ENCODE data around the gene TBC1D4. TPM values are rescaled to one million over a fixed set of nuclear protein-coding genes. Genes with fewer than 3 reads are reported as not detected.

Gene TBC1D4
- total RNA-seq, 1 donor from 2014 or later, result 1.5 TPM

GRCh38 chr13:75383064-75383715 is 98.8 kb downstream of the TBC1D4 start:
- no peaks in the 10 kb centered on the region for H3K27me3 Mint-ChIP-seq
- DNase-seq (no peak), ATAC-seq (ENCODE audit: low read depth) (no peak)
- no peak overlapping the region for H3K27ac Mint-ChIP-seq
- H3K36me3 Mint-ChIP-seq (ENCODE audit: low read depth), result no peaks in the 10 kb centered on the region
- TF ChIP-seq CTCF (IDR thresholded peaks at IDR 0.05), result no peak
- no peaks in the 10 kb centered on the region for H3K4me1 Mint-ChIP-seq
- CTCF ChIA-PET, result interaction anchor here (0.6 kb wide), 1 partner anchor 10 kb away, joined by 3 read pairs; no protein-coding TSS in a partner anchor
- no peaks in the 10 kb centered on the region for H3K9me3 Mint-ChIP-seq
- POLR2A ChIA-PET, result no interaction called here
- intact Hi-C loops (cut with micrococcal nuclease), result no loop called here
- H3K4me3 Mint-ChIP-seq, result no peak overlapping the region

- Mint-ChIP-seq H3K4me1 (no peaks in the 10 kb centered on the region), H3K9me3 (no peaks in the 10 kb centered on the region), H3K4me3 (no peak overlapping the region), H3K27me3 (no peaks in the 10 kb centered on the region), H3K36me3 (ENCODE audit: low read depth) (no peaks in the 10 kb centered on the region), H3K27ac (no peak overlapping the region)
- ChIA-PET POLR2A (no interaction called here), CTCF (no interaction called here)
- ATAC-seq (ENCODE audit: low read depth), result no peak
- TF ChIP-seq CTCF (IDR thresholded peaks at IDR 0.05), result no peak
- DNase-seq, result no peak
- intact Hi-C loops (cut with micrococcal nuclease), result no loop called here
Measured at GRCh38 chr13:75378301-75378700, 103.7 kb downstream of the TBC1D4 start.

- no peaks in the 10 kb centered on the region for H3K27me3 Mint-ChIP-seq
- POLR2A ChIA-PET, result no interaction called here
- no peak overlapping the region for H3K27ac Mint-ChIP-seq
- H3K9me3 Mint-ChIP-seq, result no peaks in the 10 kb centered on the region
- intact Hi-C loops (cut with micrococcal nuclease), result no loop called here
- no peak for ATAC-seq (ENCODE audit: low read depth)
- CTCF ChIA-PET, result no interaction called here
- TF ChIP-seq CTCF (IDR thresholded peaks at IDR 0.05), result no peak
- no peak for DNase-seq
- H3K4me3 Mint-ChIP-seq, result no peak overlapping the region
- no peaks in the 10 kb centered on the region for H3K4me1 Mint-ChIP-seq
- H3K36me3 Mint-ChIP-seq (ENCODE audit: low read depth), result no peaks in the 10 kb centered on the region
Measured at GRCh38 chr13:75376792-75377402, 105.1 kb downstream of the TBC1D4 start.

- no peak overlapping the region for H3K27ac Mint-ChIP-seq
- no peaks in the 10 kb centered on the region for H3K9me3 Mint-ChIP-seq
- CTCF ChIA-PET, result no interaction called here
- no peaks in the 10 kb centered on the region for H3K27me3 Mint-ChIP-seq
- DNase-seq (no peak), ATAC-seq (ENCODE audit: low read depth) (no peak)
- POLR2A ChIA-PET, result no interaction called here
- H3K4me1 Mint-ChIP-seq, result no peaks in the 10 kb centered on the region
- no peak for TF ChIP-seq CTCF (IDR thresholded peaks at IDR 0.05)
- no peaks in the 10 kb centered on the region for H3K36me3 Mint-ChIP-seq (ENCODE audit: low read depth)
- H3K4me3 Mint-ChIP-seq, result no peak overlapping the region
- intact Hi-C loops (cut with micrococcal nuclease), result no loop called here
Measured at GRCh38 chr13:75375329-75375728, 106.6 kb downstream of the TBC1D4 start.

- Mint-ChIP-seq H3K4me1 (no peaks in the 10 kb centered on the region), H3K4me3 (no peak overlapping the region), H3K9me3 (no peaks in the 10 kb centered on the region), H3K36me3 (ENCODE audit: low read depth) (no peaks in the 10 kb centered on the region), H3K27ac (no peak overlapping the region), H3K27me3 (no peaks in the 10 kb centered on the region)
- ATAC-seq (ENCODE audit: low read depth) (no peak), DNase-seq (no peak)
- ChIA-PET POLR2A (no interaction called here), CTCF (interaction anchor here (1.0 to 2.9 kb wide), 3 partner anchors 108 to 176 kb away, joined by 4 to 14 read pairs (median 11); partner anchors contain the start of genes TBC1D4 and UCHL3)
- TF ChIP-seq CTCF (IDR thresholded peaks at IDR 0.05), result no peak
- intact Hi-C loops (cut with micrococcal nuclease), result no loop called here
Measured at GRCh38 chr13:75373988-75374387, 108.0 kb downstream of the TBC1D4 start.

All from activated B cell treated with CpG ODN at 0.5 μM for 24 hours (primary cell).